Activated CD8-positive, alpha-beta memory T cell treated with anti-CD3 and anti-CD28 coated beads for 1 hour (primary cell): ENCODE data around the gene ADCYAP1R1.
"Not testable (repeated sequence)": the region's sequence is repeated elsewhere in the genome, so short reads cannot be mapped to it uniquely, and the experiment has no call there.

Experiments
- DNase-seq, 2 donors: peaks; one replicate each; pipeline ENCODE4 v3.0.0-alpha.2; 2020; ENCODE audit warnings: low read depth in 1 of 2; ENCODE audit errors: extremely low read depth in 1 of 2

Gene ADCYAP1R1

GRCh38 chr7:31126976-31127375, 74.9 kb downstream of the ADCYAP1R1 start:
- DNase-seq: no peak

GRCh38 chr7:31129067-31129466, 77.0 kb downstream of the ADCYAP1R1 start:
- no peak for DNase-seq

GRCh38 chr7:31133497-31133896, 81.4 kb downstream of the ADCYAP1R1 start:
- no peak for DNase-seq

- peak in 1 of 2 donors; percentile 9 for DNase-seq
Observed at GRCh38 chr7:31134246-31135188, 82.4 kb downstream of the ADCYAP1R1 start.

GRCh38 chr7:31137234-31137633, 85.1 kb downstream of the ADCYAP1R1 start:
- DNase-seq: no peak

- DNase-seq: no peak
Observed at GRCh38 chr7:31145339-31145738, 93.2 kb downstream of the ADCYAP1R1 start.

GRCh38 chr7:31146030-31146429, 93.9 kb downstream of the ADCYAP1R1 start:
- no peak for DNase-seq

- DNase-seq: no peak
Observed at GRCh38 chr7:31146538-31146937, 94.4 kb downstream of the ADCYAP1R1 start.

GRCh38 chr7:31151849-31152248, 99.7 kb downstream of the ADCYAP1R1 start:
- DNase-seq: no peak

- DNase-seq: not testable (repeated sequence)
Observed at GRCh38 chr7:31153318-31153717, 101.2 kb downstream of the ADCYAP1R1 start.

- DNase-seq: no peak
Observed at GRCh38 chr7:31160941-31161340, 108.8 kb downstream of the ADCYAP1R1 start.
